ENCODE measurements around the gene TMEM181. TPM values are rescaled to one million over a fixed set of nuclear protein-coding genes. Genes with fewer than 3 reads are reported as not detected.
A peak's percentile ranks its signal among the peaks of the same experiment; 100 is the strongest.

Gene TMEM181, protein sequence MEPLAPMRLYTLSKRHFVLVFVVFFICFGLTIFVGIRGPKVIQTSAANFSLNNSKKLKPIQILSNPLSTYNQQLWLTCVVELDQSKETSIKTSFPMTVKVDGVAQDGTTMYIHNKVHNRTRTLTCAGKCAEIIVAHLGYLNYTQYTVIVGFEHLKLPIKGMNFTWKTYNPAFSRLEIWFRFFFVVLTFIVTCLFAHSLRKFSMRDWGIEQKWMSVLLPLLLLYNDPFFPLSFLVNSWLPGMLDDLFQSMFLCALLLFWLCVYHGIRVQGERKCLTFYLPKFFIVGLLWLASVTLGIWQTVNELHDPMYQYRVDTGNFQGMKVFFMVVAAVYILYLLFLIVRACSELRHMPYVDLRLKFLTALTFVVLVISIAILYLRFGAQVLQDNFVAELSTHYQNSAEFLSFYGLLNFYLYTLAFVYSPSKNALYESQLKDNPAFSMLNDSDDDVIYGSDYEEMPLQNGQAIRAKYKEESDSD
- total RNA-seq: 10 to 100 TPM; 33.2 to 57.4 TPM

DNA sequence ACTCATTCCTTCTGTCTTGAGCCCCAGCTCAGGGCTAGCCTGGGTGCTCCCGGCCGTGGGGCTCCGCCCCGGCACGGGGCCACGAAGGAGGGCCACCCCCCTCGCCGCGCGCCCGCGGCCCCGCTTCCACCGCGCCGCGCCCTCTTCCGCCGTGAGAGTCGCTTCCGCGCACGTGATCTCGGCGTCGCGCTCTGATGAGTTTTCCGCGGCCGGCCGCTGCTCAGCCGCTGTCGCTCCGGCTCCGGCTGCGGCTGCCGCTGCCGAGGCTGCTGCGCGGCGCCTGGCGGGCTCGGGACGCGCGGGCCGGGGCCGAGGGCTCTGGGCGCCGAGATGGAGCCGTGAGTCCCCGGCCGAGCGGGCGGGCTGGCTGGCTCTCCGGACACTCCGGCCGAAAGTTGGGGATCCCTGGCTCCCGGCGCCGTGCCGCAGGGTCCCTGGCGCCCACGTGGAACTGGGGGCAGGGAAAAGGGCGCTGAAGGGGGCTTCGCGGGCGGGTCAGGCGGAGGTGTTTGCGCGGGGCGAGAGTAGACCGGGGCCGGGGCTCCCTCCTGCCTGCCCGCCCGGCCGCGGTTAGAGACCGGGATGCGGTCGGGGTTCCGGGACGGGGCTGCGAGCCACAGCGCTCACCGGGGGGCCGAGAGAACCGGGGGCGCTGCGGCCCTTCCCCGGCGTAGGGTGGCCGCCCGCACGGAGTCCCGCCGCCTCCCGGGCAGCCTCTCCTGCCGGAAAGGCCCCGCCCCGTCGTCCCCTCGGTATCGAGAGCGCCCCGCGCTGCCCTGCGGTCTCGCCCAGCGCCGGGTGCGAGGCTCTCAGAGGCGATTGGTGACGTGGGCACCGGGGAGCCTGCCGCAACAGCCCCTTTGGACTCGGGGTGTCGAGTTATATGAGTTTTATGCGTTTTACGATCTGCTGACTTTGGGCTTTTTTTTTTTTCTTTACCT is at the start of gene TMEM181:
Gene TMEM181, plus strand, starts transcription at position 197 of the 941 bp plus-strand sequence. Its CDS starts 134 bp downstream, at position 331.
- peak; percentile 87 for DNase-seq
- Histone ChIP-seq H3K4me3 (peak within 1 kb of the TSS; percentile 98), H3K4me1 (peaks cover 6% of the 10 kb centered on the region), H3K9ac (ENCODE audit: low read depth in 2 of 2, low read length in 2 of 2) (peak within 1 kb of the TSS; percentile 89 to 96), H3K9me3 (no peaks in the 10 kb centered on the region), H3K27me3 (no peaks in the 10 kb centered on the region), H3K27ac (peak within 1 kb of the TSS; percentile 91), H3K36me3 (no peaks in the 10 kb centered on the region)
- TF ChIP-seq, protein P1, sequence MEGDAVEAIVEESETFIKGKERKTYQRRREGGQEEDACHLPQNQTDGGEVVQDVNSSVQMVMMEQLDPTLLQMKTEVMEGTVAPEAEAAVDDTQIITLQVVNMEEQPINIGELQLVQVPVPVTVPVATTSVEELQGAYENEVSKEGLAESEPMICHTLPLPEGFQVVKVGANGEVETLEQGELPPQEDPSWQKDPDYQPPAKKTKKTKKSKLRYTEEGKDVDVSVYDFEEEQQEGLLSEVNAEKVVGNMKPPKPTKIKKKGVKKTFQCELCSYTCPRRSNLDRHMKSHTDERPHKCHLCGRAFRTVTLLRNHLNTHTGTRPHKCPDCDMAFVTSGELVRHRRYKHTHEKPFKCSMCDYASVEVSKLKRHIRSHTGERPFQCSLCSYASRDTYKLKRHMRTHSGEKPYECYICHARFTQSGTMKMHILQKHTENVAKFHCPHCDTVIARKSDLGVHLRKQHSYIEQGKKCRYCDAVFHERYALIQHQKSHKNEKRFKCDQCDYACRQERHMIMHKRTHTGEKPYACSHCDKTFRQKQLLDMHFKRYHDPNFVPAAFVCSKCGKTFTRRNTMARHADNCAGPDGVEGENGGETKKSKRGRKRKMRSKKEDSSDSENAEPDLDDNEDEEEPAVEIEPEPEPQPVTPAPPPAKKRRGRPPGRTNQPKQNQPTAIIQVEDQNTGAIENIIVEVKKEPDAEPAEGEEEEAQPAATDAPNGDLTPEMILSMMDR (IDR thresholded peaks at IDR 0.05): no peak
- intact Hi-C loops (cut with DNase I): no loop called here

DNA sequence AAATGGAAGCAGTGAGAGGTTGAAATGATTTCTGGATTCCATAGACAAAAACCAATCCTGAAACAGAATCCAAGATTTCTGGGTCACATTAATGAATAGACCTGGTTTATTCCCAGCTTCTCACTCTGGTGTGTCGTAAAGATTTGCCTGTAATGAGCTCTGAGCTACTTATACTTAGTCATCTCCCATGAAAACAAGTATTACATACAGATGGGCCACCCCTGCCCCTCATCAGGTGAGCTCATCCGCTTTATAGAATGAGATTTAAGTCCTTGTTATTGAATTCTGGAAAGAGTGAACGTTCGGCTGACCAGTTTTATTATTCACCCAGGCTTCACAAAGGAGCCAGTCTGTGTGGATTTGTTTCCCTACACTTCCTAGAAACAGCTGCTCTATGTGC is 47.1 kb upstream of the TMEM181 start:
- Histone ChIP-seq H3K27ac (no peak overlapping the region), H3K36me3 (no peaks in the 10 kb centered on the region), H3K4me3 (no peak overlapping the region), H3K27me3 (peaks cover 3% of the 10 kb centered on the region), H3K9me3 (no peaks in the 10 kb centered on the region), H3K4me1 (no peaks in the 10 kb centered on the region), H3K9ac (ENCODE audit: low read depth in 2 of 2, low read length in 2 of 2) (no peak overlapping the region)
- no peak for DNase-seq
- TF ChIP-seq, protein P1 (IDR thresholded peaks at IDR 0.05): no peak
- intact Hi-C loops (cut with DNase I): loop anchor here (10.0 kb wide), 1 partner anchor 288 kb away; no protein-coding TSS in a partner anchor

DNA sequence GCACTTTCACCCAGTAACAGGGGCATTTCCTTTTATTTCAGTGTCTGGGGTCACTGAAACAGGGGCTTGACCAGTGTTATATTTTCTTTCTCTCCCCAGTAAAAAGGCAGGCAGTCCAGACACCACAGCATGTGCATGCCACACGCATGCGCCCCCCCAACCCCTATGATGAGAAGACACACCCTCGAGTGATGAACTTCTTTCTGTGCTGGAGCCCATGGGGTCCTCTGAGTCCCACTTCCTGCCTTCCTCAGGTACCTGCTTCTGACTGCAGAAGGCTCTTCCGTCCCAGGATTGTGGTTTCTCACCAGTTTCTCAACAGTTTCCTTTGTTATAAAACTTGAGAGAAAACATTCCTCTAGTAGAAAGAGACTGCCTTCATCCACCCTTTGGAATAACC is 45.7 kb upstream of the TMEM181 start:
- TF ChIP-seq, protein P1 (IDR thresholded peaks at IDR 0.05): no peak
- no peak for DNase-seq
- intact Hi-C loops (cut with DNase I): loop anchor here (10.0 kb wide), 1 partner anchor 289 kb away; no protein-coding TSS in a partner anchor

DNA sequence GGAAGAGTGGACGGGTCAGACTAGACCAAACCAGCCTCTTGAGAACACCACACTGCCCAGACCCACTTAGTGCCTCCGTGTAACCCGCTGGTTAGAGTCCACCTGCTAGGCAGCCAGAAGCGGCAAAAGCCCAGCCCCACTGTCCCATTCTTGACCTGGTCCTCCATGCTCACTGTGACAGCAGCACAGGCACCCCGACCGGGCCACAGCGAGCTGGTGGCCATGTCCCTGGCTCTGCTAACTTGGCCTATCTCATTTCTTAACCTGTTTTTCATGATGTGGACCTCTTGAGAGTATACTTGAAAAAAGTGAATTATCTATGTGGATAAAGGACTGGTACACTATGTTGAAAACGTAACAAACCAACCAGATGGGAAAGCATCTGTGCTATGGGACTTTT is 44.9 kb upstream of the TMEM181 start:
- Histone ChIP-seq H3K4me3 (no peak overlapping the region), H3K9me3 (no peaks in the 10 kb centered on the region), H3K9ac (ENCODE audit: low read depth in 2 of 2, low read length in 2 of 2) (no peak overlapping the region), H3K27me3 (peaks cover 3% of the 10 kb centered on the region), H3K27ac (no peak overlapping the region), H3K36me3 (no peaks in the 10 kb centered on the region), H3K4me1 (peaks cover 8% of the 10 kb centered on the region)
- intact Hi-C loops (cut with DNase I): loop anchor here (10.0 kb wide), 1 partner anchor 290 kb away; no protein-coding TSS in a partner anchor
- TF ChIP-seq, protein P1 (IDR thresholded peaks at IDR 0.05): no peak
- no peak for DNase-seq

More for the DNA sequence above, 45.7 kb upstream of the TMEM181 start:
- Histone ChIP-seq H3K9ac (ENCODE audit: low read depth in 2 of 2, low read length in 2 of 2) (no peak overlapping the region), H3K27ac (no peak overlapping the region), H3K4me1 (peaks cover 8% of the 10 kb centered on the region), H3K4me3 (no peak overlapping the region), H3K27me3 (peaks cover 3% of the 10 kb centered on the region), H3K9me3 (no peaks in the 10 kb centered on the region), H3K36me3 (no peaks in the 10 kb centered on the region)

DNA sequence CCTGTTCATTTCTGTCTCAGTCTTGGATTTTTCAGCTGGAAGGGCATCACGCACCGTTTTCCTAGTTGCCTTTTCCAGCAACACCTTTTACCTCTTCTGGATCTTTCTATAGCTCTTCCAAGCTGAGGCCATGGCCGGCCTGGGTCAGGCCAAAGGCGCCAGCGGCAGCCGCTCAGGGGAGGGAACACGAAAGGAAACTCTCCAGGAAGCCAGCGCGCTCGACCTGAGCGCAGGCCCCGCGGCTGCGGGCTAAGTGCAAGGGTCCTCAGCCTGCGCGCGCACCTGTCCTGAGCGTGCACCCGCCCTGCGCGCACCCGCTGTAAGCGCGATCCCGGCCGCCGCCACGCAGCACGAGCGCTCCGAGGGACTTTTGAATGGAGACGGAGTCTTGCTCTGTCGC is 43.8 kb upstream of the TMEM181 start:
- H3K27ac ChIP-seq: no peak overlapping the region
- peaks cover 3% of the 10 kb centered on the region for H3K27me3 ChIP-seq
- TF ChIP-seq, protein P1 (IDR thresholded peaks at IDR 0.05): no peak
- H3K4me1 ChIP-seq: peaks cover 8% of the 10 kb centered on the region
- DNase-seq: no peak
- no peaks in the 10 kb centered on the region for H3K9me3 ChIP-seq
- no peaks in the 10 kb centered on the region for H3K36me3 ChIP-seq
- intact Hi-C loops (cut with DNase I): loop anchor here (10.0 kb wide), 1 partner anchor 291 kb away; no protein-coding TSS in a partner anchor
- H3K4me3 ChIP-seq: no peak overlapping the region
- no peak overlapping the region for H3K9ac ChIP-seq (ENCODE audit: low read depth in 2 of 2, low read length in 2 of 2)

All from colonic mucosa (tissue), 4 donors.